GM18507 (cell line): ENCODE measurements around the gene DCXR.

Experiments used
- DNase-seq: peaks from one replicate; pipeline ENCODE4 v3.0.0; 2011; ENCODE audit warnings: low read depth; ENCODE audit not compliant: insufficient read length; ENCODE audit errors: extremely low spot score
- FAIRE-seq: peaks from 2 replicates; lab custom pipeline; 2011; peaks lifted over from hg19 to GRCh38; lab: Jason Lieb, UNC

DCXR gene

DNA sequence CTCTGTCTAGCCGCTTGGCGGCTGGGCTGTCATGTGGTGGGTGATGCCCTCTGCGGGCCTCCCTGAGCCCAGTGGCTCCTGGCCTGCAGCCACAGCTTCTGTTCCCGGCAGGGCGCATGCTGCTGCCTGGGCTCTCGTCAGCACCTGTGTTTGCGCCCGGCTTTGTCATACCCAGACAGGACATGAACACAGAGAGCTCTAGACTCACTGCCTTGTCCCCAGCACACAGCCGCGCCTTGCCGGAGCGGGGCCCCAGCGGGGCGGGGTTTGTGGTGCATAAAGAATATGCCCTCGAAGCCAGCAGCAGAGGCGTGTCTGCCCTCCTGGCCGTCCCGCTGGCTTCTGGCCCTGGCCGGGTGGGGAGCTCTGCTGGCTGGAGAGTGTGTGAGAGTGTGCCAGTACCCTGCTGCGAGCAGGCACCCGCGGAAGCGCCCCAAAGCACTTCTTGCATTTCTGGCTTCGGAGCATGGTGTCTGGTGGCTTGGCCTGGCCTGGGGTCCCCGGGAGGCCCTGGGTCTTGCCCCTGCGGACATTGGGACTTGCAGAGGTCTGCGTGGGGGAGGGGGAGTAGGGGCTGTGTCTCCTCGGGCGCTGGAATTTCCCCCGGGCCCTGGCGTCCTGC, 45.7 kb downstream of the DCXR start:
- no peak for DNase-seq
- no peak for FAIRE-seq

DNA sequence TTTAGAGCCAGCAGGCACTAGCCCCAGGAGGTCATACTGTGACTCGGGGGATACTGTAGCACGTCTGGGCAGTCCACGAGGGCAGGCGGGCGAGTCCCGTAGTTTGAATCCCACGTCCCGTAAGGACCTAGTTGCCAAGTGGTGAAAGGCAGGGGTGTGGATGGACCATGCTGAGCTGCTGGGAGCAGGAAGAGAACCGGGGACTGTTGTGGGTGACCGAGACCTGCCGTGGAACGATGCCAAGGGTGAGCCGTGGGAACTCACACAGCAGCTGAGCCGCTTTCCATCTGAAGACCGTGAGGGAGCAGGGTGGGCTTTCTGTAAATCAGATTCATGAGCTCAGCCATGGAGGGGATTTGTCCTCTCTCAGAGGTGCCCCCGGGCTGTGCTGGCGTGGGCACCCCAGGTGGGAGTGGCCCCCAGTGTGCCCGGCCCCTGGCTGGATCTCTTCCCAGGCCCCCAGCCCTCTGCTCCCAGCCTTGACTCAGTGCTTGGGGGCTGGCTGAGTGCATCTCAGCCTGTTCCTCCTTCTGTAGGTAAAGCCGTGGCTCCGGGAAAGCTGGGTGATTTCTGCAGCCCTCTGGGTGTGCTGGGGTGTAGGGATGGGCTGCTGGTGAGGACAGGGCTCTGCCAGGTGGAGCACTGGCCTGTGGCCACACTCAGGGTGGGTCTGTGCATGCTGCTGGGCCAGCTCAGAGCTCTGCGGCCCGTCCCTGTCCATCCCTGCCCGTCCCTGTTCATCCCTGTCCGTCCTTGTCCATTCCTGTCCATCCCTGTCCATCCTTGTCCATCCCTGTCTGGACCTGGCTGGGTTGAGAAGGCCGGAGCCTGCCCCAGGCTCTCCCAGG, 46.4 kb downstream of the DCXR start:
- FAIRE-seq (no peak), DNase-seq (no peak)

DNA sequence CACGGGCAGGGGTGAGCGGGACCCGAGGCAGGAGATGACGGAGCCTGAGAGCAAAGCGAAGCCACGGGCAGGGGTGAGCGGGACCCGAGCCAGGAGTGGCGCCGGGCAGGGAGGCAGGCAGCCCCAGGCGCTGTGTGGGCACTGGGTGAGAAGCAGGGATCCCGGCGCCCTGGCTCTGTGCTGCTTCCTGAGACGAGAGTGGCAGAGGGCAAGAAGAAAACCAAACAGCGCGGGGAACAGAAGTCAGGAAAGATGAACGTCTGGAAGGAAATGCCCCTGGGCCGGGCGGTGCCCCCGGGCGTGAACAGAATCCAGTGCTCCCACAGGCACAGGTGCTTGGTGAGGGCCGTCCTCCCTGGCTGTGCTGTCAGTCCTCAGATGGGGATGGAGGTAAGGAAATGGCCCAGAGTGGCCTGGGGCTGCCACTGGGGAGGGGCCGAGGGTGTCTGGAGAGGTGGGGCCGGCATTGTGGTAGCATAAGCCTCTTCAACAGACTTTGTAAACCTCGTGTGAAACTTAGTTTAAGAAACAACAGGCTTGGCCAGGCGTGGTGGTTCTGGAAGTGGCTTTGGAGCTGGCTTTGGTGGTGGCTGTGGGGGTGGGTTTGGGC, 50.2 kb downstream of the DCXR start:
- FAIRE-seq, result no peak
- DNase-seq, result no peak

DNA sequence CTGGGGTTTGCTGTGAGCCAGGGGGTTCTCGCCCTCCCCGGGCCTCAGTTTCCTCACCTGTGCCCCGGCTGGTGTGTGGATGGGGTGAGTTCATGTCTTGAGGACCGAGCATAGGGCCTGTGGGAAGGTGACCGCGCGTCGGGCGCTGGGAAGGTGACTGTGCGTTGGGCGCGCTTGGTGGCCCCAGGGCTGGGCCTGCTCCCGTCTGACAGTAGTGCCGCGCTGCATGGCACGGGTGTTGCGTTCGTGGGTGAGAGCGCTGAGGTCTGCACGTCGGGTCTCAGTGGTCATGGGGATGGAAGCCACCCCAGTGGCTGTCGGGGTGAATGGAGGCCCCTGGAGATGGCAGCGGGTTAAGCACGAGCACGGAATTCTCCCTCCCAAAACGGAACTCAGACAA, 50.9 kb downstream of the DCXR start:
- no peak for DNase-seq
- no peak for FAIRE-seq
